Neural cell (in vitro differentiated cells): ENCODE data around the gene FILIP1L.

Source experiments
- EZH2 ChIP-seq: fragments of 200-600, 300-800 bp; shearing (Covaris generic), sonication (generic); IDR thresholded peaks from 2 replicates; pipeline ENCODE4 v1.6.1; 2014; ENCODE audit warnings: antibody characterized with exemption, low read length, borderline replicate concordance, mild to moderate bottlenecking; ENCODE audit not compliant: insufficient read depth, poor library complexity, severe bottlenecking
- TF ChIP-seq, protein P1 (sequence below): fragments of 450-650 bp; IDR thresholded peaks from 2 replicates; pipeline ENCODE4 v1.5.1; 2014; ENCODE audit warnings: antibody characterized with exemption, mild to moderate bottlenecking, moderate library complexity; ENCODE audit not compliant: poor library complexity, severe bottlenecking
- TF ChIP-seq, protein P2 (sequence below): IDR thresholded peaks from 2 replicates; pipeline ENCODE4 v1.6.1; 2012; ENCODE audit warnings: borderline replicate concordance

DNA sequence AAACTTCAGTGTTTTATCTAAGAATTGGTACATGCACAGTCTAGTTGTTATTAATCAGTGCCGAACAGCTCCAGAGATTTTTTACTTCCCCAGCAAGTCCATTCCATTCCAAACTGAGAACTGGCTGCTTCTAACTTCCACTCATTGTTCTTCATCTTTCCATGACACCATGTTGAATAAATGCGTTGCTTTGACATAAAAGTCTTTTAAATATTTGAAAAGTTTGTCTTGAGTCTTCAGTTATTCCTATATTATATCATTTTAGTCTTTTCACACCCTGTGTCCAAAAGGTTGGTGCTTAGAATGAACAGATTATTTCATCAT lies 231.2 kb downstream of the FILIP1L start:
- TF ChIP-seq EZH2 = no peak
- TF ChIP-seq, protein P1, sequence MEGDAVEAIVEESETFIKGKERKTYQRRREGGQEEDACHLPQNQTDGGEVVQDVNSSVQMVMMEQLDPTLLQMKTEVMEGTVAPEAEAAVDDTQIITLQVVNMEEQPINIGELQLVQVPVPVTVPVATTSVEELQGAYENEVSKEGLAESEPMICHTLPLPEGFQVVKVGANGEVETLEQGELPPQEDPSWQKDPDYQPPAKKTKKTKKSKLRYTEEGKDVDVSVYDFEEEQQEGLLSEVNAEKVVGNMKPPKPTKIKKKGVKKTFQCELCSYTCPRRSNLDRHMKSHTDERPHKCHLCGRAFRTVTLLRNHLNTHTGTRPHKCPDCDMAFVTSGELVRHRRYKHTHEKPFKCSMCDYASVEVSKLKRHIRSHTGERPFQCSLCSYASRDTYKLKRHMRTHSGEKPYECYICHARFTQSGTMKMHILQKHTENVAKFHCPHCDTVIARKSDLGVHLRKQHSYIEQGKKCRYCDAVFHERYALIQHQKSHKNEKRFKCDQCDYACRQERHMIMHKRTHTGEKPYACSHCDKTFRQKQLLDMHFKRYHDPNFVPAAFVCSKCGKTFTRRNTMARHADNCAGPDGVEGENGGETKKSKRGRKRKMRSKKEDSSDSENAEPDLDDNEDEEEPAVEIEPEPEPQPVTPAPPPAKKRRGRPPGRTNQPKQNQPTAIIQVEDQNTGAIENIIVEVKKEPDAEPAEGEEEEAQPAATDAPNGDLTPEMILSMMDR = no peak
- TF ChIP-seq, protein P2, sequence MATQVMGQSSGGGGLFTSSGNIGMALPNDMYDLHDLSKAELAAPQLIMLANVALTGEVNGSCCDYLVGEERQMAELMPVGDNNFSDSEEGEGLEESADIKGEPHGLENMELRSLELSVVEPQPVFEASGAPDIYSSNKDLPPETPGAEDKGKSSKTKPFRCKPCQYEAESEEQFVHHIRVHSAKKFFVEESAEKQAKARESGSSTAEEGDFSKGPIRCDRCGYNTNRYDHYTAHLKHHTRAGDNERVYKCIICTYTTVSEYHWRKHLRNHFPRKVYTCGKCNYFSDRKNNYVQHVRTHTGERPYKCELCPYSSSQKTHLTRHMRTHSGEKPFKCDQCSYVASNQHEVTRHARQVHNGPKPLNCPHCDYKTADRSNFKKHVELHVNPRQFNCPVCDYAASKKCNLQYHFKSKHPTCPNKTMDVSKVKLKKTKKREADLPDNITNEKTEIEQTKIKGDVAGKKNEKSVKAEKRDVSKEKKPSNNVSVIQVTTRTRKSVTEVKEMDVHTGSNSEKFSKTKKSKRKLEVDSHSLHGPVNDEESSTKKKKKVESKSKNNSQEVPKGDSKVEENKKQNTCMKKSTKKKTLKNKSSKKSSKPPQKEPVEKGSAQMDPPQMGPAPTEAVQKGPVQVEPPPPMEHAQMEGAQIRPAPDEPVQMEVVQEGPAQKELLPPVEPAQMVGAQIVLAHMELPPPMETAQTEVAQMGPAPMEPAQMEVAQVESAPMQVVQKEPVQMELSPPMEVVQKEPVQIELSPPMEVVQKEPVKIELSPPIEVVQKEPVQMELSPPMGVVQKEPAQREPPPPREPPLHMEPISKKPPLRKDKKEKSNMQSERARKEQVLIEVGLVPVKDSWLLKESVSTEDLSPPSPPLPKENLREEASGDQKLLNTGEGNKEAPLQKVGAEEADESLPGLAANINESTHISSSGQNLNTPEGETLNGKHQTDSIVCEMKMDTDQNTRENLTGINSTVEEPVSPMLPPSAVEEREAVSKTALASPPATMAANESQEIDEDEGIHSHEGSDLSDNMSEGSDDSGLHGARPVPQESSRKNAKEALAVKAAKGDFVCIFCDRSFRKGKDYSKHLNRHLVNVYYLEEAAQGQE = no peak
